Ecto neural progenitor cell (in vitro differentiated cells): ENCODE measurements around the gene USP54.

Experiments used
- DNase-seq: peaks from one replicate; pipeline ENCODE4 v3.0.0-alpha.2; 2018; ENCODE audit warnings: low spot score

Gene USP54

GRCh38 chr10:73460897-73461296, 130.2 kb downstream of the USP54 start:
- DNase-seq: no peak

GRCh38 chr10:73459683-73460314, 131.3 kb downstream of the USP54 start:
- DNase-seq: no peak

- DNase-seq: no peak
These were observed 134.8 kb downstream of the USP54 start for GRCh38 chr10:73456187-73456890.

GRCh38 chr10:73449113-73449512, 142.0 kb downstream of the USP54 start:
- DNase-seq: no peak

GRCh38 chr10:73448384-73448783, 142.8 kb downstream of the USP54 start:
- DNase-seq: no peak
